AG04450 (cell line): ENCODE measurements around the gene YAP1. TPM values are rescaled to one million over a fixed set of nuclear protein-coding genes. Genes with fewer than 3 reads are reported as not detected.
A peak's percentile ranks its signal among the peaks of the same experiment; 100 is the strongest.

Experiments used
- CTCF ChIA-PET: fragments of 300-600, 350-600 bp; formaldehyde crosslinking; extraction: SDS; loops from one replicate; lab custom pipeline; 2022; ENCODE audit warnings: antibody characterized with exemption, inconsistent platforms; lab: Charles Lee
- POLR2A ChIA-PET: fragments of 350-600 bp; formaldehyde crosslinking; extraction: SDS; loops from one replicate; lab custom pipeline; 2021; ENCODE audit warnings: antibody characterized with exemption, inconsistent platforms; lab: Yijun Ruan, JAX
- DNase-seq: peaks from one replicate; pipeline ENCODE4 v3.0.0-alpha.2; 2011; ENCODE audit warnings: low read depth, low spot score
- H3K27ac ChIP-seq: one replicate; pipeline ENCODE4 v1.5.1; 2012; ENCODE audit warnings: low read depth, low read length, control low read depth
- H3K27me3 ChIP-seq: one replicate; pipeline ENCODE4 v1.6.0; 2012; ENCODE audit warnings: low read length; ENCODE audit not compliant: control insufficient read depth, insufficient read depth
- H3K4me3 ChIP-seq: 2 replicates; pipeline ENCODE4 v1.5.1; 2011; ENCODE audit warnings: mild to moderate bottlenecking, low read depth, low read length, control low read depth
- H3K9me3 ChIP-seq: 2 replicates; pipeline ENCODE4 v1.5.1; 2012; ENCODE audit warnings: low read length; ENCODE audit not compliant: control insufficient read depth, insufficient read depth
- polyA minus RNA-seq: library from RNA; depleted of rRNA, polyadenylated mRNA; stranded (reverse); fragments of >200 nt; gene quantifications from 2 replicates; pipeline ENCODE4 v1.2.3, GENCODE V29; 2011; rRNA and poly(A)+ RNA removed
- polyA plus RNA-seq: library from polyadenylated mRNA; depleted of rRNA; stranded (reverse); fragments of >200 nt; gene quantifications from 2 replicates; pipeline ENCODE4 v1.2.3, GENCODE V29; 2011; rRNA removed
- TF ChIP-seq, protein P1 (sequence below): IDR thresholded peaks from 2 replicates; pipeline ENCODE4 v1.5.1; 2011; ENCODE audit warnings: low read depth, low read length, control low read depth, inconsistent platforms

YAP1 gene
- polyA plus RNA-seq (117 and 144 TPM in 2 replicates), polyA minus RNA-seq (341 and 355 TPM in 2 replicates)

DNA sequence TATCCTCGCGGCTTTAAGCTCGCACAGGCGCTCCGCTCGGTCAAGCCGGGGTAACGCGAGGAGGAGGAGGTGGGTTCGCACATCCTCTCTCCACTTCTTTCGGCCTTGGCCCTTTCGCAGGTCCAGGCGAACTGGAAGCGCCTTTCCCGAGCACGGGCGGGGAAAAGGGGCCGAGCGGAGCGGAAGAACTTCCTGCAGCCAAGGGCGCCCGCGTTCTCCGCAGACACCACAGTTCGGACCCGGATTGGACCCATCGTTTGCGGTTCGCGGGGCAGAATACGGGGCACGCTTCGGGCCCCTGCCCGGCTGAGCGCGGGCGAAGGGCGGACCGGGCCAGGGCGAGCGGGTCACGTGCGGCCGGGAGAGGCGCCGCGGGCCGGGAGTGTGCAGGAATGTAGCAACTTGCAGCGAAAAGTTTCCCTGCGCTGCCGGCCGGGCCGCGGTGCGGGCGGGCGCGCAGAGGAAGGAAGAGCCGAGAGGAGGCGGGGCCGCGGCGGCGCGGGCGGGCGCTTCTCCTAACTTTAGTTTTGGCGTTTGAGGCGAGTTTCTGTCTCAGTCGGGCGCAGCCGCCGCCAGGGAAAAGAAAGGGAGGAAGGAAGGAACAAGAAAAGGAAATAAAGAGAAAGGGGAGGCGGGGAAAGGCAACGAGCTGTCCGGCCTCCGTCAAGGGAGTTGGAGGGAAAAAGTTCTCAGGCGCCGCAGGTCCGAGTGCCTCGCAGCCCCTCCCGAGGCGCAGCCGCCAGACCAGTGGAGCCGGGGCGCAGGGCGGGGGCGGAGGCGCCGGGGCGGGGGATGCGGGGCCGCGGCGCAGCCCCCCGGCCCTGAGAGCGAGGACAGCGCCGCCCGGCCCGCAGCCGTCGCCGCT, at the start of gene YAP1:
Gene YAP1, plus strand, starts transcription at position 552 of the 865 bp plus-strand sequence. CDS start 402 bp downstream, outside the sequence.
- peak within 1 kb of the TSS; percentile 96 for H3K27ac ChIP-seq
- no peaks in the 10 kb centered on the region for H3K27me3 ChIP-seq
- H3K9me3 ChIP-seq, result peaks cover 2% of the 10 kb centered on the region; the same call in 1 of the 2 replicates
- TF ChIP-seq, protein P1, sequence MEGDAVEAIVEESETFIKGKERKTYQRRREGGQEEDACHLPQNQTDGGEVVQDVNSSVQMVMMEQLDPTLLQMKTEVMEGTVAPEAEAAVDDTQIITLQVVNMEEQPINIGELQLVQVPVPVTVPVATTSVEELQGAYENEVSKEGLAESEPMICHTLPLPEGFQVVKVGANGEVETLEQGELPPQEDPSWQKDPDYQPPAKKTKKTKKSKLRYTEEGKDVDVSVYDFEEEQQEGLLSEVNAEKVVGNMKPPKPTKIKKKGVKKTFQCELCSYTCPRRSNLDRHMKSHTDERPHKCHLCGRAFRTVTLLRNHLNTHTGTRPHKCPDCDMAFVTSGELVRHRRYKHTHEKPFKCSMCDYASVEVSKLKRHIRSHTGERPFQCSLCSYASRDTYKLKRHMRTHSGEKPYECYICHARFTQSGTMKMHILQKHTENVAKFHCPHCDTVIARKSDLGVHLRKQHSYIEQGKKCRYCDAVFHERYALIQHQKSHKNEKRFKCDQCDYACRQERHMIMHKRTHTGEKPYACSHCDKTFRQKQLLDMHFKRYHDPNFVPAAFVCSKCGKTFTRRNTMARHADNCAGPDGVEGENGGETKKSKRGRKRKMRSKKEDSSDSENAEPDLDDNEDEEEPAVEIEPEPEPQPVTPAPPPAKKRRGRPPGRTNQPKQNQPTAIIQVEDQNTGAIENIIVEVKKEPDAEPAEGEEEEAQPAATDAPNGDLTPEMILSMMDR, result no peak
- H3K4me3 ChIP-seq, result peak within 1 kb of the TSS; percentile 90
- no peak for DNase-seq
- ChIA-PET POLR2A (interaction anchor here (0.8 kb wide), 1 partner anchor 28 kb away, joined by 3 read pairs; no protein-coding TSS in a partner anchor), CTCF (interaction anchor here (0.6 kb wide), 1 partner anchor 225 kb away, joined by 4 read pairs; no protein-coding TSS in a partner anchor)

DNA sequence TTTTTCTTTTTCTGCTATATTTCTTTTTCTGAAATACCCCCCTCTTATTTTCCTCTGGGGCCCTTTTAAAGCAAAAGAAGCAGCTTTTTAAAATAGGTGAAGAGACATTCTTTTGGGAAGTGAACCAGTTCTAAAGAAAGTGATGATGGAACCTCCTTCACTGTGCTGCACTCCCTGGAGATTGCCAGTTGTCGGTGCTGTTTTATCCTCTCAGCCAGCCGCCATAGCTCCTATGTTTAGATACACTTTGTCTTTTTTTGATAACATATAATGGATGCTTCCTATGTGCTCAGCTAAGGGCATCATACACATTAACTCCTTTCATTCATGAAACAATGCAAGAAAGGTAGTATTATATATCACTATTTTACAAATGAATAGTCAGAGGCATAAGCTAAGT, 49.0 kb upstream of the YAP1 start:
- Histone ChIP-seq H3K4me3 (no peak overlapping the region), H3K9me3 (no peaks in the 10 kb centered on the region), H3K27ac (no peak overlapping the region), H3K27me3 (no peaks in the 10 kb centered on the region)
- CTCF ChIA-PET, result interaction anchor here (0.6 to 1.4 kb wide), 15 partner anchors 9 to 281 kb away, joined by 3 to 7 read pairs (median 3); no protein-coding TSS in a partner anchor
- DNase-seq, result no peak
- TF ChIP-seq, protein P1, result peak; percentile 60
- POLR2A ChIA-PET, result no interaction called here

DNA sequence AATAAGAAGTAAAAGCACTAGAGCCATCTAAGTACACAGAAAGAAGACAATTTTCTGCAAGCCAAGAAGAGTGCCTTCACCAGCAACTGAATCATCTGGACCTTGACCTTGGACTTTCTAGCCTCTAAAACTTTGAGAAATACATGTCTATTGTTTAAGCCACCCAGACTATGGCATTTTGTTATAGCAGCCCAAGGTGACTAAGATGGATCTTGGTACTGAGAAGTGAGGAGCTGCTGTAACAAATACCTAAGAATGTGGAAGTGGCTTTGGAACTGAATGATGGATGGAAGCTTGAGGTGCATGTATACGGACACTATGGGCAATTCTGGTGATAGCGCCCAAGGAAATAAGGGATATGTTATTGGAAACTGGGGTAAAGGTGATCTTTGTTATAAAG, 48.1 kb upstream of the YAP1 start:
- Histone ChIP-seq H3K27me3 (no peaks in the 10 kb centered on the region), H3K9me3 (no peaks in the 10 kb centered on the region), H3K4me3 (no peak overlapping the region), H3K27ac (no peak overlapping the region)
- no peak for DNase-seq
- ChIA-PET POLR2A (no interaction called here), CTCF (interaction anchor here (0.9 to 1.4 kb wide), 2 partner anchors 125 to 213 kb away, joined by 3 read pairs; no protein-coding TSS in a partner anchor)
- TF ChIP-seq, protein P1, result no peak

DNA sequence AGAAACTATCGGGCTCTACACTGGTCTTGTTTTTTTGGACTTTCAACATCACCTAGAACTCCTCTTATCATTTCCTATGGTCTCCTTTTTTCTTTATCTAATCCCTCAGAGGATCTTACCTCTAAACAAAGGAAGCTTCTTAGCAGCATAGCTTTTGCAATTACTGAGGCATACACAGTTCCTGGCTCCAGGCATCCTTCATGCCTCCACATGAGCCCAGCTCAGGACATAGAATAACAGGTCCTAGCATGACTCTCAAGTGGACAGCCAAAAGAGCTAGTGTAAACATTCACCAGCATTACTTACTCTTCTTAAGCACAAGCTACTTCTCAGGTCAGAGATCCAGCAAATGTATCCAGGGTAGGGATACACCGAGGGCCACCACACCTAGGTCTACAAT, 45.9 kb upstream of the YAP1 start:
- POLR2A ChIA-PET, result no interaction called here
- no peaks in the 10 kb centered on the region for H3K27me3 ChIP-seq
- no peak overlapping the region for H3K27ac ChIP-seq
- no peak overlapping the region for H3K4me3 ChIP-seq
- H3K9me3 ChIP-seq, result no peaks in the 10 kb centered on the region
- TF ChIP-seq, protein P1, result no peak
- CTCF ChIA-PET, result interaction anchor here (1.1 kb wide), 1 partner anchor 56 kb away, joined by 3 read pairs; no protein-coding TSS in a partner anchor
- no peak for DNase-seq
